ENCODE results near the gene C21orf58. TPM values are rescaled to one million over a fixed set of nuclear protein-coding genes. Genes with fewer than 3 reads are reported as not detected.
A peak's percentile ranks its signal among the peaks of the same experiment; 100 is the strongest.

Gene C21orf58
- total RNA-seq, 1 experiment from 2014 or later, result 10.8 TPM

- peak; percentile 31; the same call in 1 of the 2 replicates for TF ChIP-seq POLR2AphosphoS5 (IDR thresholded peaks at IDR 0.05; ENCODE audit: low read depth, low read length)
- no peak for TF ChIP-seq YY1 (IDR thresholded peaks at IDR 0.05; ENCODE audit: extremely low read depth, insufficient replicate concordance, low read depth, low read length)
- CTCF ChIA-PET, result no interaction called here
- Histone ChIP-seq H3K79me2 (ENCODE audit: insufficient read depth, low read length) (peaks cover 16% of the 10 kb centered on the region), H4K20me1 (ENCODE audit: insufficient read depth) (no peaks in the 10 kb centered on the region), H3K4me3 (replicated peaks in 1 of 2; ENCODE audit: low read depth in 1 of 2, low read length in 2 of 2) (no peak overlapping the region), H3K9me2 (ENCODE audit: insufficient read depth) (no peaks in the 10 kb centered on the region), H3K9me3 (ENCODE audit: control insufficient read depth in 1 of 2, insufficient read depth in 1 of 2, low read depth in 1 of 2, low read length in 2 of 2) (no peaks in the 10 kb centered on the region), H3K27me3 (ENCODE audit: insufficient read depth, low read length) (no peaks in the 10 kb centered on the region), H3K4me2 (ENCODE audit: low read length) (peak overlapping the region; percentile 12; the same call in 1 of the 2 replicates), H3K27ac (ENCODE audit: low read depth, low read length) (no peak overlapping the region), H3K4me1 (ENCODE audit: control insufficient read depth in 1 of 2, insufficient read depth in 2 of 2, low read length in 2 of 2) (peaks cover 11 to 20% of the 10 kb centered on the region in 2 experiments; a peak in 3 of 4 replicates), H3K9ac (ENCODE audit: low read length) (no peak overlapping the region), H3K36me3 (ENCODE audit: control insufficient read depth in 1 of 2, insufficient read depth in 2 of 2, low read length in 2 of 2) (no peaks in the 10 kb centered on the region), H2AFZ (ENCODE audit: low read depth, low read length, poor library complexity, severe bottlenecking) (no peak overlapping the region)
- DNase-seq (ENCODE audit: low read depth, low spot score), result no peak
- BruUV-seq (replicated peaks), result no TSS peak
- intact Hi-C loops (cut with micrococcal nuclease), result no loop called here
- peak; percentile 71 for ATAC-seq
- RAD21 ChIA-PET (ENCODE audit: low non-redundant PET in 1 of 2, low total read pairs in 2 of 2, uncharacterized antibody in 2 of 2, unreplicated experiment in 2 of 2), result no interaction called here
- POLR2A ChIA-PET, result no interaction called here
These were observed 5.8 kb downstream of the C21orf58 start for GRCh38 chr21:46317710-46318463.

DNA sequence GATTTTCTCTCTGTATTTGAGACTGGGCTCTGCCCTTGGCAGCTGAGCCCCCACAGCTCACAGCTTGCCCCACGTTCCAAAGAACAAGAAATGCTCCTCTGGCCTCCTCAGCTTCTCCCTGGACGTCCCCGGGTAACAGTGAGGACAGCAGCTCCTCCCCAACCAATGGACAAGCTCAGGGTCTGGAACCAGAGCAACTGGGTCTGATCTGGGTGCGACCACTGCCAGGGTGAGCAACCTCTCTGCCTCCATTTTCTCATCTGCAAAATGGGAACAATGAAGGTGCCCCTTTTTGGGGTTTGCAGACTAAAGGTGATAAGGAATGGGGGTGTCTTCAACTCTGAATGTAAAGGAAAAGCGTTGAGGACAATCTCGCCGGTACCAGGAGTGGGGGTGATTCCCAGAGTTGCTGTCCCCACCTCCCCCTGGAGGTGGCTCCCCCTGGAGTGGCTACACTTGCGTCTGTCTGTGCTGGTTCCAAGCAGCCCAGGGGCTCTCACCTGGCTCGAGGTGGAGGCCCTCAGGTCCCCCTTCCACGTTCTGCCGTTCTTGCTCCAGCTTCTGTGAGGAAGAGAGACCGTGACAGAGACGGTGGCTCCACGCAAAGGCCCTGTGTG is 6.9 kb downstream of the C21orf58 start:
- Histone ChIP-seq H4K20me1 (ENCODE audit: insufficient read depth) (no peaks in the 10 kb centered on the region), H2AFZ (ENCODE audit: low read depth, low read length, poor library complexity, severe bottlenecking) (no peak overlapping the region), H3K9me2 (ENCODE audit: insufficient read depth) (no peaks in the 10 kb centered on the region), H3K36me3 (ENCODE audit: control insufficient read depth in 1 of 2, insufficient read depth in 2 of 2, low read length in 2 of 2) (no peaks in the 10 kb centered on the region), H3K9me3 (ENCODE audit: control insufficient read depth in 1 of 2, insufficient read depth in 1 of 2, low read depth in 1 of 2, low read length in 2 of 2) (no peaks in the 10 kb centered on the region), H3K4me1 (ENCODE audit: control insufficient read depth in 1 of 2, insufficient read depth in 2 of 2, low read length in 2 of 2) (peaks cover 6 to 11% of the 10 kb centered on the region in 2 experiments; a peak in 2 of 4 replicates), H3K27ac (ENCODE audit: low read depth, low read length) (no peak overlapping the region), H3K27me3 (ENCODE audit: insufficient read depth, low read length) (no peaks in the 10 kb centered on the region), H3K79me2 (ENCODE audit: insufficient read depth, low read length) (peaks cover 5% of the 10 kb centered on the region; the same call in 1 of the 2 replicates), H3K4me3 (replicated peaks in 1 of 2; ENCODE audit: low read depth in 1 of 2, low read length in 2 of 2) (no peak overlapping the region), H3K9ac (ENCODE audit: low read length) (no peak overlapping the region), H3K4me2 (ENCODE audit: low read length) (no peak overlapping the region)
- no peak for ATAC-seq
- ChIA-PET CTCF (no interaction called here), POLR2A (no interaction called here), RAD21 (ENCODE audit: low non-redundant PET in 1 of 2, low total read pairs in 2 of 2, uncharacterized antibody in 2 of 2, unreplicated experiment in 2 of 2) (no interaction called here)
- BruUV-seq (replicated peaks), result no TSS peak
- intact Hi-C loops (cut with micrococcal nuclease), result no loop called here
- no peak for DNase-seq (ENCODE audit: low read depth, low spot score)
- TF ChIP-seq RAD21 (IDR thresholded peaks at IDR 0.05; ENCODE audit: low read depth) (no peak), REST (IDR thresholded peaks at IDR 0.05; ENCODE audit: low read depth) (no peak)
